H1 (cell line): ENCODE measurements around the gene NDUFA6. TPM values are rescaled to one million over a fixed set of nuclear protein-coding genes. Genes with fewer than 3 reads are reported as not detected.
"Not testable (repeated sequence)": the region's sequence is repeated elsewhere in the genome, so short reads cannot be mapped to it uniquely, and the experiment has no call there.

Source experiments
- CTCF ChIA-PET: fragments of 300-600 bp; sonication (Branson Sonifier 250); formaldehyde crosslinking; loops from one replicate; lab custom pipeline; 2021; ENCODE audit not compliant: partially characterized antibody; lab: Charles Lee
- POLR2A ChIA-PET: fragments of 300-600 bp; sonication (Branson Sonifier 250); formaldehyde crosslinking; loops from one replicate; lab custom pipeline; 2021; ENCODE audit warnings: inconsistent platforms; ENCODE audit not compliant: partially characterized antibody; lab: Charles Lee
- DNase-seq, 2 experiments: peaks; one replicate each; pipeline versions ENCODE4 v3.0.0 to v3.0.0-alpha.2; 2010 to 2022; ENCODE audit warnings: low spot score in 2 of 2, low read depth in 1 of 2, mixed read lengths in 1 of 2
- FAIRE-seq: peaks from 2 replicates; lab custom pipeline; 2011; peaks lifted over from hg19 to GRCh38; lab: Jason Lieb, UNC
- H2AFZ ChIP-seq: 2 replicates; pipeline ENCODE4 v1.8.1; 2012; ENCODE audit warnings: low read length, inconsistent platforms
- H2AK5ac ChIP-seq: 2 replicates; pipeline ENCODE4 v1.6.1; 2013; ENCODE audit warnings: low read depth, low read length
- H2BK120ac ChIP-seq: replicated peaks from 2 replicates; pipeline ENCODE3; 2013; ENCODE audit warnings: low read depth, low read length, inconsistent platforms
- H2BK12ac ChIP-seq: 2 replicates; pipeline ENCODE4 v1.6.1; 2013; ENCODE audit warnings: low read depth, low read length
- H2BK15ac ChIP-seq: 2 replicates; pipeline ENCODE4 v1.6.1; 2013; ENCODE audit warnings: low read length
- H2BK20ac ChIP-seq: 2 replicates; pipeline ENCODE4 v1.6.1; 2013; ENCODE audit warnings: low read length
- H2BK5ac ChIP-seq: 2 replicates; pipeline ENCODE4 v1.6.1; 2013; ENCODE audit warnings: low read depth, low read length
- H3K14ac ChIP-seq: 2 replicates; pipeline ENCODE4 v1.6.1; 2013; ENCODE audit warnings: inconsistent platforms; ENCODE audit not compliant: insufficient read length
- H3K18ac ChIP-seq: 2 replicates; pipeline ENCODE4 v1.6.1; 2013; ENCODE audit warnings: low read length; ENCODE audit errors: extremely low read depth
- H3K23ac ChIP-seq: 2 replicates; pipeline ENCODE4 v1.6.1; 2013; ENCODE audit warnings: inconsistent platforms; ENCODE audit not compliant: insufficient read length
- H3K23me2 ChIP-seq: 2 replicates; pipeline ENCODE4 v1.6.1; 2013; ENCODE audit warnings: low read depth, low read length
- H3K27ac ChIP-seq: 2 replicates; pipeline ENCODE4 v1.6.1; 2011; ENCODE audit warnings: low read depth, low read length, inconsistent platforms
- H3K27me3 ChIP-seq, 4 experiments: replicated peaks in 1 of 4; 1 replicate in 1 of 4; 2 replicates in 3 of 4; pipeline versions ENCODE4 v1.6.1 to v1.8.1; 2011 to 2013; ENCODE audit warnings: low read length in 3 of 4, mild to moderate bottlenecking in 3 of 4, inconsistent platforms in 2 of 4, mixed read lengths in 2 of 4, moderate library complexity in 1 of 4; ENCODE audit not compliant: control insufficient read depth in 3 of 4, insufficient read depth in 3 of 4; ENCODE audit errors: extremely low read depth in 1 of 4
- H3K36me3 ChIP-seq, 4 experiments: 2 replicates each; pipeline versions ENCODE4 v1.6.1 to v1.8.1; 2011 to 2013; ENCODE audit warnings: mild to moderate bottlenecking in 4 of 4, low read length in 3 of 4, moderate library complexity in 2 of 4, control low read depth in 1 of 4, inconsistent platforms in 1 of 4; ENCODE audit not compliant: insufficient read depth in 4 of 4, control insufficient read depth in 2 of 4
- H3K4ac ChIP-seq: replicated peaks from 2 replicates; pipeline ENCODE3; 2013; ENCODE audit warnings: low read length, low read depth, mixed read lengths, inconsistent platforms; ENCODE audit not compliant: insufficient read length
- H3K4me1 ChIP-seq, 4 experiments: replicated peaks in 1 of 4; 1 replicate in 1 of 4; 2 replicates in 3 of 4; pipeline versions ENCODE4 v1.6.1 to v1.8.1; 2011 to 2013; ENCODE audit warnings: low read length in 3 of 4, inconsistent platforms in 2 of 4, mixed read lengths in 1 of 4; ENCODE audit not compliant: insufficient read depth in 4 of 4, control insufficient read depth in 3 of 4
- H3K4me2 ChIP-seq, 2 experiments: 2 replicates each; pipeline versions ENCODE4 v1.6.1 to v1.8.1; 2011 to 2013; ENCODE audit warnings: low read depth in 2 of 2, low read length in 2 of 2, control low read depth in 1 of 2, inconsistent platforms in 1 of 2, mild to moderate bottlenecking in 1 of 2; ENCODE audit not compliant: insufficient read depth in 1 of 2
- H3K4me3 ChIP-seq, 4 experiments: fragments of 200-600, 300-600 bp in 1 of 4; sonication (generic), shearing (Covaris generic), sonication (Bioruptor Twin) in 1 of 4; 2 replicates each; pipeline versions ENCODE4 v1.5.1 to v1.8.1; 2011 to 2016; ENCODE audit warnings: low read length in 4 of 4, low read depth in 3 of 4, control low read depth in 2 of 4, inconsistent platforms in 2 of 4, mild to moderate bottlenecking in 2 of 4, mixed read lengths in 1 of 4, moderate library complexity in 1 of 4; ENCODE audit not compliant: insufficient read depth in 2 of 4; ENCODE audit errors: extremely low read depth in 1 of 4
- H3K56ac ChIP-seq: replicated peaks from 2 replicates; pipeline ENCODE3; 2013; ENCODE audit warnings: low read depth, mild to moderate bottlenecking, mixed read lengths, low read length, inconsistent platforms; ENCODE audit not compliant: insufficient read length
- H3K79me1 ChIP-seq: 2 replicates; pipeline ENCODE4 v1.6.1; 2013; ENCODE audit warnings: low read depth, low read length, control low read depth
- H3K79me2 ChIP-seq, 2 experiments: 2 replicates each; pipeline versions ENCODE4 v1.6.1 to v1.8.1; 2012 to 2013; ENCODE audit warnings: low read length in 2 of 2, mild to moderate bottlenecking in 2 of 2, inconsistent platforms in 1 of 2; ENCODE audit not compliant: insufficient read depth in 2 of 2, control insufficient read depth in 1 of 2
- H3K9ac ChIP-seq, 4 experiments: replicated peaks in 1 of 4; 1 replicate in 1 of 4; 2 replicates in 3 of 4; pipeline versions ENCODE4 v1.6.1 to v1.8.1; 2011 to 2013; ENCODE audit warnings: low read depth in 3 of 4, low read length in 3 of 4, control low read depth in 2 of 4, mild to moderate bottlenecking in 2 of 4, moderate library complexity in 2 of 4, inconsistent platforms in 1 of 4; ENCODE audit errors: extremely low read depth in 1 of 4
- H3K9me3 ChIP-seq, 2 experiments: 2 replicates each; pipeline versions ENCODE4 v1.6.1 to v1.8.1; 2012 to 2013; ENCODE audit warnings: mild to moderate bottlenecking in 2 of 2, moderate library complexity in 2 of 2, control low read depth in 1 of 2, inconsistent platforms in 1 of 2, low read depth in 1 of 2, low read length in 1 of 2, mixed read lengths in 1 of 2; ENCODE audit not compliant: insufficient read depth in 2 of 2
- H4K20me1 ChIP-seq, 2 experiments: replicated peaks in 1 of 2; 2 replicates each; pipeline versions ENCODE3 to v1.8.1; 2011 to 2013; ENCODE audit warnings: inconsistent platforms in 2 of 2, low read length in 2 of 2, mild to moderate bottlenecking in 1 of 2; ENCODE audit not compliant: insufficient read depth in 2 of 2, control insufficient read depth in 1 of 2
- H4K5ac ChIP-seq: 2 replicates; pipeline ENCODE4 v1.6.1; 2013; ENCODE audit warnings: low read length, low read depth, mixed read lengths, inconsistent platforms; ENCODE audit not compliant: insufficient read length
- H4K8ac ChIP-seq: 2 replicates; pipeline ENCODE4 v1.8.0; 2013; ENCODE audit warnings: mild to moderate bottlenecking, moderate library complexity, low read length, inconsistent platforms; ENCODE audit not compliant: insufficient read depth; ENCODE audit errors: extremely low read depth
- H4K91ac ChIP-seq: replicated peaks from 2 replicates; pipeline ENCODE3; 2013; ENCODE audit warnings: low read length, mixed read lengths, inconsistent platforms; ENCODE audit not compliant: insufficient read length
- SRF ChIP-seq: IDR thresholded peaks from 2 replicates; pipeline ENCODE4 v1.6.1; 2011; ENCODE audit warnings: mild to moderate bottlenecking, low read depth, low read length, moderate library complexity
- WGBS, 2 experiments: shearing (Covaris generic) in 1 of 2; methylation state at CpG; one replicate each; pipeline versions ENCODE4 v1.1.6 to v1.1.7; 2013 to 2015; ENCODE audit warnings: low lambda C conversion rate in 2 of 2, mixed read lengths in 2 of 2, inconsistent platforms in 1 of 2, low coverage in 1 of 2, missing lambda C conversion rate in 1 of 2; ENCODE audit not compliant: insufficient replicate concordance in 2 of 2, insufficient coverage in 1 of 2, insufficient read length in 1 of 2; ENCODE audit errors: extremely low coverage in 1 of 2, missing lambda C conversion rate in 1 of 2; 5-methylcytosine and 5-hydroxymethylcytosine counted together
- polyA plus RNA-seq, 7 experiments: library from polyadenylated mRNA; depleted of rRNA in 3 of 7; stranded (reverse) in 5 of 7; unstranded in 2 of 7; fragments of >200 nt in 5 of 7; fragments of 200-250 nt in 2 of 7; gene quantifications; 1 replicate in 5 of 7; 2 replicates in 1 of 7; 4 replicates in 1 of 7; pipeline versions ENCODE4 v1.2.1 to v1.2.3, GENCODE V29; 2011 to 2013; ENCODE audit warnings: missing spikeins in 2 of 7, mixed read lengths in 2 of 7
- total RNA-seq: library from RNA; stranded (reverse); fragmentation: NEBNext Ultra II Directional; extraction: Animal tissue kit (Norgen Biotek cat#: 25700); gene quantifications from 2 replicates; pipeline ENCODE4 v1.2.1, GENCODE V29; 2021

The NDUFA6 gene
- total and polyA plus RNA-seq, 2 of the 8 experiments (the other 6 are each of a cell fraction or from before 2014, with no cell fraction given) = 76.2 to 105 TPM

GRCh38 chr22:42104332-42104860, 13.8 kb upstream of the NDUFA6 start:
- WGBS, 2 experiments = 83% methylated on average over 6 of the region's 6 CpGs; no CpG with 5 or more reads in 1 of the 2 experiments
- H3K79me2 ChIP-seq, H3K9ac ChIP-seq, H3K14ac ChIP-seq, H2BK12ac ChIP-seq, H3K79me1 ChIP-seq, H3K27ac ChIP-seq, H3K23me2 ChIP-seq, H3K4me1 ChIP-seq, H2BK5ac ChIP-seq, H3K18ac ChIP-seq, H2AFZ ChIP-seq, H2BK120ac ChIP-seq, H3K4me2 ChIP-seq, H4K5ac ChIP-seq, H2BK15ac ChIP-seq, H3K36me3 ChIP-seq, H2BK20ac ChIP-seq, H3K23ac ChIP-seq, H4K20me1 ChIP-seq, H3K9me3 ChIP-seq, H4K8ac ChIP-seq, H2AK5ac ChIP-seq, H3K56ac ChIP-seq, H4K91ac ChIP-seq, H3K4ac ChIP-seq, H3K27me3 ChIP-seq, DNase-seq, H3K4me3 ChIP-seq: not testable (repeated sequence)
- peak; percentile 39 for FAIRE-seq
- ChIA-PET CTCF (interaction anchor here (1.4 to 4.6 kb wide), 4 partner anchors 12 to 339 kb away, joined by 3 to 21 read pairs (median 8); no protein-coding TSS in a partner anchor), POLR2A (interaction anchor here (2.5 kb wide), 1 partner anchor 14 kb away, joined by 10 read pairs; the partner anchor contains the start of gene NDUFA6)
- TF ChIP-seq SRF = peak; percentile 57; the same call in 1 of the 2 replicates
